Kidney (tissue), 14 donors: Measurements from ENCODE around the gene CIRBP. TPM values are rescaled to one million over a fixed set of nuclear protein-coding genes. Genes with fewer than 3 reads are reported as not detected.

Experiments
- DNase-seq, 5 donors: peaks; one replicate each; pipeline ENCODE4 v3.0.0-alpha.2; 2013 to 2020
- FAIRE-seq: peaks from 2 replicates; lab custom pipeline; 2012; peaks lifted over from hg19 to GRCh38; lab: Jason Lieb, UNC
- H3K27ac ChIP-seq, 2 donors: one replicate each; pipeline ENCODE4 v1.7.0; 2013; ENCODE audit warnings: low read depth in 2 of 2, low read length in 2 of 2, inconsistent platforms in 1 of 2
- H3K27me3 ChIP-seq: one replicate; pipeline ENCODE4 v1.7.1; 2013; ENCODE audit warnings: low read length, inconsistent platforms; ENCODE audit not compliant: control insufficient read depth, insufficient read depth
- H3K36me3 ChIP-seq, 3 donors: one replicate each; pipeline versions ENCODE4 v1.7.0 to v1.7.1; 2013; ENCODE audit warnings: low read length in 3 of 3, control low read depth in 1 of 3, inconsistent platforms in 1 of 3; ENCODE audit not compliant: insufficient read depth in 3 of 3, control insufficient read depth in 2 of 3
- H3K4me1 ChIP-seq, 3 donors: one replicate each; pipeline versions ENCODE4 v1.7.0 to v1.7.1; 2013; ENCODE audit warnings: low read length in 3 of 3, inconsistent platforms in 1 of 3, low read depth in 1 of 3; ENCODE audit not compliant: control insufficient read depth in 2 of 3, insufficient read depth in 2 of 3
- H3K4me3 ChIP-seq, 3 donors: one replicate each; pipeline versions ENCODE4 v1.7.0 to v1.8.1; 2013; ENCODE audit warnings: low read length in 3 of 3, control low read depth in 1 of 3, inconsistent platforms in 1 of 3
- H3K9ac ChIP-seq, 3 donors: one replicate each; pipeline versions ENCODE4 v1.7.0 to v1.7.1; 2013; ENCODE audit warnings: low read length in 3 of 3, control low read depth in 1 of 3, inconsistent platforms in 1 of 3
- H3K9me3 ChIP-seq, 3 donors: one replicate each; pipeline versions ENCODE4 v1.7.0 to v1.7.1; 2013; ENCODE audit warnings: low read length in 3 of 3, control low read depth in 1 of 3, inconsistent platforms in 1 of 3; ENCODE audit not compliant: control insufficient read depth in 2 of 3, insufficient read depth in 1 of 3
- CTCF ChIP-seq: IDR thresholded peaks from 3 replicates; pipeline ENCODE4 v1.5.1; 2012; ENCODE audit warnings: mild to moderate bottlenecking, moderate library complexity, borderline replicate concordance; ENCODE audit not compliant: insufficient read depth; ENCODE audit errors: extremely low read depth
- intact Hi-C: fragments of 100-400 bp; cut with DNase I; formaldehyde crosslinking; loops from one replicate; pipeline ENCODE4 v1.11.1; 2022
- polyA plus RNA-seq: library from polyadenylated mRNA; stranded (reverse); fragments of 350-450 nt; fragmentation: Illumina TruSeq; extraction: RNeasy Lipid Tissue Mini Kit (QIAGEN cat#74804); gene quantifications from one replicate; pipeline ENCODE4 v1.2.3, GENCODE V29; 2014; ENCODE audit warnings: low read depth, low replicate concordance; ENCODE audit not compliant: insufficient read depth
- total RNA-seq: library from RNA; stranded (reverse); fragmentation: NEBNext Ultra II Directional; extraction: Animal tissue kit (Norgen Biotek cat#: 25700); gene quantifications from one replicate; pipeline ENCODE4 v1.2.1, GENCODE V29; 2021
- donor health status: control.
- donor health status: control.
- donor health status: control.
- donor health status: control.
- donor health status: control.
- donor health status: DM: yes; HTN: yes; CAD: no.
- donor health status: Normal renal cell carcinoma (clear cell type).

CIRBP gene
- total and polyA plus RNA-seq, 2 donors from 2014 or later: 408 to 533 TPM

- Histone ChIP-seq H3K9ac (no peak overlapping the region), H3K27ac (no peak overlapping the region), H3K9me3 (no peaks in the 10 kb centered on the region), H3K36me3 (peaks cover 0 to 8% (median 0%) of the 10 kb centered on the region in 3 donors), H3K4me1 (no peaks in the 10 kb centered on the region), H3K4me3 (no peak overlapping the region), H3K27me3 (no peaks in the 10 kb centered on the region)
- FAIRE-seq (no peak), DNase-seq (peak in 1 of 5 donors; percentile 71)
- intact Hi-C loops: no loop called here
- no peak for TF ChIP-seq CTCF
These were observed 14.2 kb downstream of the CIRBP start for GRCh38 chr19:1283207-1283916.

- H3K4me3 ChIP-seq: no peak overlapping the region
- no peaks in the 10 kb centered on the region for H3K27me3 ChIP-seq
- peak in 1 of 5 donors; percentile 73 for DNase-seq
- H3K9me3 ChIP-seq: no peaks in the 10 kb centered on the region
- H3K4me1 ChIP-seq: no peaks in the 10 kb centered on the region
- FAIRE-seq: no peak
- peaks cover 0 to 6% (median 0%) of the 10 kb centered on the region in 3 donors for H3K36me3 ChIP-seq
- no peak overlapping the region for H3K27ac ChIP-seq
- no peak overlapping the region for H3K9ac ChIP-seq
- intact Hi-C loops: no loop called here
- no peak for TF ChIP-seq CTCF
These were observed 14.8 kb downstream of the CIRBP start for GRCh38 chr19:1283917-1284292.

- Histone ChIP-seq H3K27me3 (no peaks in the 10 kb centered on the region), H3K4me1 (no peaks in the 10 kb centered on the region), H3K27ac (no peak overlapping the region), H3K36me3 (peaks cover 0 to under 1% (median 0%) of the 10 kb centered on the region in 3 donors), H3K4me3 (no peak overlapping the region), H3K9ac (no peak overlapping the region), H3K9me3 (no peaks in the 10 kb centered on the region)
- no peak for TF ChIP-seq CTCF
- DNase-seq (peak in 1 of 5 donors; percentile 56), FAIRE-seq (no peak)
- intact Hi-C loops: no loop called here
These were observed 15.3 kb downstream of the CIRBP start for GRCh38 chr19:1284293-1284978.
